ENCODE results near the gene OGFR.

The OGFR gene

DNA sequence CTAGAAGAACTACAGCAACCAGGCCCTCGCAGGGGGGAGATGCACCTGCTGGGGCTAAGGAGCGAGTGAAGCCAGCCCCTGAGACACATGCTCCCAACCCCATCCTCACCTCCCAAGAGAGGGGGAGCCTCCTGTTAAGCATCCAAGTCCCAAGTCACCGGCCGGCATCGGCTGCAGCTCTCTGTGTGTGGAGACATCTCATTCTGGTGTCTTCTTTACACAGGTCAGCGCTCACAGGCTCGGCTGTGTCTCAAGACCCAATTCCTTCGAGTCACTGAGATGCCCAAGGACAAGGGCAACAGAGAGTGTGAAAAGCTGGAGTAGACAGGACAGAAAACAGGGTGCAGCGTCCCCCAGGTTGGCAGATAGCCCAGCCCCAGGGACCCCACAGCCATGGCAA, 29.4 kb upstream of the OGFR start:
- TF ChIP-seq EZH2phosphoT487 (conservative IDR thresholded peaks at IDR 0.05; ENCODE audit: low read length) (no peak), CTCF (IDR thresholded peaks at IDR 0.05; ENCODE audit: insufficient read depth, low read length, poor library complexity, severe bottlenecking) (no peak)
- no peak overlapping the region for H3K4me2 ChIP-seq (ENCODE audit: low read depth, low read length, poor library complexity, severe bottlenecking)
- no peaks in the 10 kb centered on the region for H4K20me1 ChIP-seq (ENCODE audit: low read depth, low read length)
- H3K79me2 ChIP-seq (ENCODE audit: insufficient read depth, low read length), result no peaks in the 10 kb centered on the region
- H2AFZ ChIP-seq (ENCODE audit: low read depth, low read length, severe bottlenecking), result no peak overlapping the region
- H3K27ac ChIP-seq (ENCODE audit: low read depth, low read length), result no peak overlapping the region
- no peaks in the 10 kb centered on the region for H3K9me3 ChIP-seq (ENCODE audit: insufficient read depth, low read length)
- no peaks in the 10 kb centered on the region for H3K9me2 ChIP-seq (replicated peaks; ENCODE audit: insufficient read depth, low read length)
- no peaks in the 10 kb centered on the region for H3K27me3 ChIP-seq (ENCODE audit: low read length)
- no peak overlapping the region for H3K9ac ChIP-seq (ENCODE audit: low read length)
- H3K4me3 ChIP-seq (ENCODE audit: insufficient read depth, low read length, poor library complexity, severe bottlenecking), result no peak overlapping the region
- no peaks in the 10 kb centered on the region for H3F3A ChIP-seq (ENCODE audit: insufficient read depth)
- H3K36me3 ChIP-seq (ENCODE audit: low read length), result no peaks in the 10 kb centered on the region

DNA sequence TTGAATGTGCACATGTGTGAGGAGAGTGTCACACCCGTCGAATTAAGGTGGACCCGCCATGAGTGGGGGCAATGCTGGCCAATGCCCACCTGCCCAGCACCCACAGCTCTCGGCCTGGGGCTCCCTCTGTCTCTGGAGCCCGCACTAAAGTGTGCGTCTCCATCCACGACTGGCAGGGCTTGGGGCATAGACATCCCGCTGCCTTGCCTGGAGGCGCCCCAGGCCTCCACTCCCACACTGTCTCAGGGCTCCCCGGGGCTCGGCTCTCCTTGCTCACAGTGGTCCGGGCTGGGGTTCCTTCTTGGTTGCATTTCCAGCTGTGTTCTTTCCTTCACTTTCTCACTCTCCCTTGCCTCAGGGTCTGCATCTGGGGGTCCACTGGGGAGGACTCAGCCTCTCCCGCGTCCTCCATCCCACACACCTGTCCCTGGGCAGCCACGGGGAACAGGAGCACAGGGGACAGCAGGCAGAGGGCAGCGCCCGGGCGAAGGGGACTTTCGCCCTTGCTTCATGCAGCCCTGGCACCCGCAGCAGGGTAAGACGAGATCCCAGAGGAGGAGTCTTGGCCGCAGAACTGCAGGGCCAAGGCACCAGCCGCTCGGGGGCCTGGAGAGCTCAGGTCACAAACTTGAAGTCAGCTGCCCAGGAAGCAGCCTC, 28.5 kb upstream of the OGFR start:
- Histone ChIP-seq H3K27me3 (ENCODE audit: low read length) (no peaks in the 10 kb centered on the region), H3K4me3 (ENCODE audit: insufficient read depth, low read length, poor library complexity, severe bottlenecking) (no peak overlapping the region)

GRCh38 chr20:62776692-62777527, 27.7 kb upstream of the OGFR start:
- H3K9me3 ChIP-seq (ENCODE audit: insufficient read depth, low read length), result no peaks in the 10 kb centered on the region
- H3K4me2 ChIP-seq (ENCODE audit: low read depth, low read length, poor library complexity, severe bottlenecking), result peak overlapping the region; percentile 29
- no peaks in the 10 kb centered on the region for H4K20me1 ChIP-seq (ENCODE audit: low read depth, low read length)
- TF ChIP-seq CTCF (IDR thresholded peaks at IDR 0.05; ENCODE audit: insufficient read depth, low read length, poor library complexity, severe bottlenecking) (no peak), EZH2phosphoT487 (conservative IDR thresholded peaks at IDR 0.05; ENCODE audit: low read length) (no peak)
- no peak overlapping the region for H3K9ac ChIP-seq (ENCODE audit: low read length)
- no peaks in the 10 kb centered on the region for H3K79me2 ChIP-seq (ENCODE audit: insufficient read depth, low read length)
- no peaks in the 10 kb centered on the region for H3K36me3 ChIP-seq (ENCODE audit: low read length)
- no peaks in the 10 kb centered on the region for H3K9me2 ChIP-seq (replicated peaks; ENCODE audit: insufficient read depth, low read length)
- no peak overlapping the region for H3K4me3 ChIP-seq (ENCODE audit: insufficient read depth, low read length, poor library complexity, severe bottlenecking)
- H3K27me3 ChIP-seq (ENCODE audit: low read length), result no peaks in the 10 kb centered on the region
- H2AFZ ChIP-seq (ENCODE audit: low read depth, low read length, severe bottlenecking), result no peak overlapping the region
- H3K27ac ChIP-seq (ENCODE audit: low read depth, low read length), result no peak overlapping the region
- H3F3A ChIP-seq (ENCODE audit: insufficient read depth), result no peaks in the 10 kb centered on the region

More for the DNA sequence above, 28.5 kb upstream of the OGFR start:
- no peak overlapping the region for H3K9ac ChIP-seq (ENCODE audit: low read length)
- H3K4me2 ChIP-seq (ENCODE audit: low read depth, low read length, poor library complexity, severe bottlenecking), result peak overlapping the region; percentile 17
- no peak for TF ChIP-seq CTCF (IDR thresholded peaks at IDR 0.05; ENCODE audit: insufficient read depth, low read length, poor library complexity, severe bottlenecking)
- TF ChIP-seq EZH2phosphoT487 (conservative IDR thresholded peaks at IDR 0.05; ENCODE audit: low read length), result no peak
- H4K20me1 ChIP-seq (ENCODE audit: low read depth, low read length), result no peaks in the 10 kb centered on the region
- H3K9me2 ChIP-seq (replicated peaks; ENCODE audit: insufficient read depth, low read length), result no peaks in the 10 kb centered on the region
- no peaks in the 10 kb centered on the region for H3F3A ChIP-seq (ENCODE audit: insufficient read depth)
- H3K79me2 ChIP-seq (ENCODE audit: insufficient read depth, low read length), result no peaks in the 10 kb centered on the region
- H3K27ac ChIP-seq (ENCODE audit: low read depth, low read length), result no peak overlapping the region
- no peaks in the 10 kb centered on the region for H3K36me3 ChIP-seq (ENCODE audit: low read length)
- no peak overlapping the region for H2AFZ ChIP-seq (ENCODE audit: low read depth, low read length, severe bottlenecking)
- H3K9me3 ChIP-seq (ENCODE audit: insufficient read depth, low read length), result no peaks in the 10 kb centered on the region

All from SU-DHL-6 (cell line).